K562 (cell line): Measurements from ENCODE around the gene LONP1. TPM values are rescaled to one million over a fixed set of nuclear protein-coding genes. Genes with fewer than 3 reads are reported as not detected.

Source experiments
- ATF3 ChIP-seq, 2 experiments: fragments of 450-650 bp in 1 of 2; sonication (generic) in 1 of 2; formaldehyde crosslinking in 1 of 2; IDR thresholded peaks in 1 of 2; conservative IDR thresholded peaks in 1 of 2; 2 replicates each; pipeline versions ENCODE4 v1.6.1 to v1.8.1; 2016 to 2023; ENCODE audit warnings: mild to moderate bottlenecking in 2 of 2, moderate library complexity in 2 of 2, inconsistent platforms in 1 of 2, missing genetic modification reagents in 1 of 2
- CBFA2T3 ChIP-seq: fragments of 450-650 bp; IDR thresholded peaks from 2 replicates; pipeline ENCODE4 v1.6.1; 2017
- DEAF1 ChIP-seq: fragments of 450-650 bp; formaldehyde crosslinking; IDR thresholded peaks from 2 replicates; pipeline ENCODE4 v1.4.0; 2020; ENCODE audit warnings: mild to moderate bottlenecking, moderate library complexity
- E4F1 ChIP-seq: fragments of 250-450 bp; sonication (Bioruptor Pico); IDR thresholded peaks from 2 replicates; pipeline ENCODE4 v1.5.0; 2021; ENCODE audit warnings: mild to moderate bottlenecking, borderline replicate concordance
- GATA2 ChIP-seq: sonication (generic); formaldehyde crosslinking; IDR thresholded peaks from 2 replicates; pipeline ENCODE4 v1.4.0; 2020; ENCODE audit warnings: mild to moderate bottlenecking, missing genetic modification reagents
- HDAC3 ChIP-seq: fragments of 450-650 bp; IDR thresholded peaks from 2 replicates; pipeline ENCODE4 v1.6.1; 2018; ENCODE audit warnings: borderline replicate concordance, mild to moderate bottlenecking, moderate library complexity; ENCODE audit not compliant: partially characterized antibody
- MTF1 ChIP-seq: fragments of 250-450 bp; sonication (Bioruptor Pico); IDR thresholded peaks from 2 replicates; pipeline ENCODE4 v1.9.0; 2021; ENCODE audit warnings: moderate library complexity, mild to moderate bottlenecking, inconsistent platforms, borderline replicate concordance
- PKNOX1 ChIP-seq: fragments of 450-650 bp; IDR thresholded peaks from 2 replicates; pipeline ENCODE4 v1.6.1; 2016
- PURB ChIP-seq: sonication (generic); formaldehyde crosslinking; IDR thresholded peaks from 2 replicates; pipeline ENCODE4 v1.9.0; 2021; ENCODE audit warnings: low read depth, mild to moderate bottlenecking, missing genetic modification reagents
- RBBP5 ChIP-seq: fragments of 200-600 bp; sonication (generic); IDR thresholded peaks from 2 replicates; pipeline ENCODE4 v1.6.1; 2012; ENCODE audit warnings: borderline replicate concordance, mild to moderate bottlenecking, low read length, control low read depth, inconsistent platforms; ENCODE audit not compliant: insufficient read depth, poor library complexity, severe bottlenecking
- SAFB ChIP-seq: fragments of 200-400 bp; formaldehyde crosslinking; IDR thresholded peaks from 2 replicates; pipeline ENCODE4 v1.6.1; 2017; ENCODE audit warnings: low read depth, low read length, borderline replicate concordance
- STAT5A ChIP-seq: IDR thresholded peaks from 2 replicates; pipeline ENCODE4 v1.6.1; 2012; ENCODE audit warnings: low read length, inconsistent platforms, borderline replicate concordance
- THAP7 ChIP-seq: fragments of 250-450 bp; sonication (Bioruptor Pico); IDR thresholded peaks from 2 replicates; pipeline ENCODE4 v1.5.0; 2021
- ZNF12 ChIP-seq: sonication (generic); formaldehyde crosslinking; IDR thresholded peaks from 2 replicates; pipeline ENCODE4 v1.4.0; 2020; ENCODE audit warnings: mild to moderate bottlenecking, missing genetic modification reagents
- ZNF3 ChIP-seq: fragments of 250-450 bp; sonication (Bioruptor Pico); IDR thresholded peaks from 2 replicates; pipeline ENCODE4 v1.5.0; 2021; ENCODE audit warnings: mild to moderate bottlenecking, moderate library complexity
- ZNF347 ChIP-seq: fragments of 450-650 bp; formaldehyde crosslinking; IDR thresholded peaks from 2 replicates; pipeline ENCODE4 v1.4.0; 2020; ENCODE audit warnings: low read depth, mild to moderate bottlenecking, moderate library complexity
- ZNF41 ChIP-seq: fragments of 250-450 bp; sonication (Bioruptor Pico); conservative IDR thresholded peaks from 2 replicates; pipeline ENCODE4 v1.4.0; 2020; ENCODE audit warnings: mild to moderate bottlenecking
- ZNF766 ChIP-seq: fragments of 200-800 bp; sonication (Bioruptor generic); conservative IDR thresholded peaks from 2 replicates; pipeline ENCODE4 v1.6.1; 2016; ENCODE audit warnings: missing genetic modification characterization, missing compliant biosample characterization
- polyA plus RNA-seq, 8 experiments: library from polyadenylated mRNA; depleted of rRNA in 4 of 8; stranded (reverse) in 5 of 8; unstranded in 3 of 8; fragments of >200 nt; fragmentation: Nextera tagmentation in 2 of 8; fragmentation: Illumina TruSeq in 1 of 8; extraction: Ambion mirVana in 2 of 8; extraction: Trizol in 1 of 8; gene quantifications; 2 replicates each; pipeline versions ENCODE4 v1.2.1 to v1.2.3, GENCODE V29; 2011 to 2014; ENCODE audit warnings: inconsistent platforms in 1 of 8, missing spikeins in 1 of 8
- total RNA-seq, 7 experiments: library from RNA; depleted of rRNA in 6 of 7; stranded (reverse); fragments of >200 nt in 6 of 7; fragmentation: Illumina TruSeq in 2 of 7; extraction: Trizol in 2 of 7; gene quantifications; 2 replicates each; pipeline versions ENCODE4 v1.2.1 to v1.2.3, GENCODE V29; 2011 to 2021; ENCODE audit warnings: low replicate concordance in 1 of 7

The LONP1 gene
- total and polyA plus RNA-seq, 9 of the 15 experiments (the other 6 are each of a cell fraction or from before 2014, with no cell fraction given): 1.1 to 238 (median 84.5) TPM

GRCh38 chr19:5691822-5692722, 27.9 kb downstream of the LONP1 start (continued):
- TF ChIP-seq ATF3 (IDR thresholded peaks at IDR 0.05) (no peak), ATF3 (CRISPR knock-in tag; conservative IDR thresholded peaks at IDR 0.05) (no peak; the same call in 1 of the 2 replicates), E4F1 (CRISPR knock-in tag) (no peak), PURB (no peak), PKNOX1 (0 out of 2 replicates have a peak, but pooled peaks have one; percentile 4), RBBP5 (peak; percentile 6), ZNF347 (CRISPR knock-in tag) (no peak), MTF1 (CRISPR knock-in tag) (no peak), ZNF3 (CRISPR knock-in tag) (no peak), ZNF766 (CRISPR knock-in tag) (no peak), THAP7 (no peak), DEAF1 (no peak), ZNF41 (CRISPR knock-in tag) (no peak), GATA2 (CRISPR knock-in tag) (no peak), STAT5A (no peak; the same call in 1 of the 2 replicates), ZNF12 (CRISPR knock-in tag) (no peak), CBFA2T3 (peak; percentile 15; the same call in 1 of the 2 replicates), HDAC3 (no peak), SAFB (no peak; the same call in 1 of the 2 replicates)
